HG02763 (cell line): ENCODE measurements around the gene OOSP4B.
"Not testable (repeated sequence)": the region's sequence is repeated elsewhere in the genome, so short reads cannot be mapped to it uniquely, and the experiment has no call there.

Source experiments
- ATAC-seq: cut with Tn5 transposase; IDR thresholded peaks from one replicate; pipeline ENCODE4 v1.9.1; 2021; ENCODE audit warnings: mild to moderate bottlenecking, moderate library complexity; ENCODE audit not compliant: unreplicated experiment

The OOSP4B gene

DNA sequence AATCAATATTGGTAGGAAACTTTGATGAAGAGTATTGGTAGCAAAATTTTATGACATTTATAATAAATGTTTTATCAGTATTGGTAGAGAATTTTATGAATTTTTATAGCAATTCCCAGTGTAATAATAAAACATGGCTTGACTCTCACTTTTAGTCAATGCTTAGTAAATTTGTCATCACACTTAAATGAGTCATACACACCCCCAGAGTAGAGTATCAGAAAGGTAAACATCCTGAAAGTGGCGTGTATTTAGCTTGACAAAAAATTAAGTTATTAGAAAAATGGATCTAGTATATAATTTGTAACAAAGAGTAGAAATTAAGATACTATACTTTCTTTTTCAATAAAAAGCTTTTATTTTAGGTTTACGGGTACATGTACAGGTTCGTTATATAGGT lies 42.1 kb downstream of the OOSP4B start:
- no peak for ATAC-seq

DNA sequence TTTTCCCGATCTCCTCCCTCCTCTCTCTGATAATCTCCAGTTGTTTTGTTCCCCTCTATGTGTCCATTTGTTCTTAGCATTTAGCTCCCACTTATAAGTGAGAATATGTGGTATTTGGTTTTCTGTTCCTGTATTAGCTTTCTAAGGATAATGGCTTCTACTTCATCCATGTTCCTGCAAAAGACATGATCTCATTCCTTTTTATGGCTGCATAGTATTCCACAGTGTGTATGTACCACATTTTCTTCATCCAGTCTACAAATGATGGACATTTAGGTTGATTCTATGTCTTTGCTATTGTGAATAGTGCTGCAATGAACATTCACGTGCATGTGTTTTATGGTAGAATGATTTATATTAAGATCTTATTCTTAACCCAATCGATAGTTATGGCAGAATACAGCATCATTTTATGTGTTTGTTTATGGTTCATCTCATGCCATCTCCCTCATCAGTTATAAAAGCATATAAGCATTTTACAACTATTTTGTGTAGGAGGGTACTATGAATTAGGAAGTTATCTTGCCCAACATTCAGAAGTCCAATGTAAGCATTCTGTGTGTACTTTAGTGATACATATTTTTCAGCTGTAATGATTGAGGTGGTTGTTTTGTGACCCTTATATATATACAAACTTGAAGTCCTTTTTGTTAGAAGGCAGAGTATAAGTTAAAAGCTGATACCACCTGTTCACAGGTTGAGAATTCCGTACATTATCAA lies 42.7 kb downstream of the OOSP4B start:
- ATAC-seq = no peak

DNA sequence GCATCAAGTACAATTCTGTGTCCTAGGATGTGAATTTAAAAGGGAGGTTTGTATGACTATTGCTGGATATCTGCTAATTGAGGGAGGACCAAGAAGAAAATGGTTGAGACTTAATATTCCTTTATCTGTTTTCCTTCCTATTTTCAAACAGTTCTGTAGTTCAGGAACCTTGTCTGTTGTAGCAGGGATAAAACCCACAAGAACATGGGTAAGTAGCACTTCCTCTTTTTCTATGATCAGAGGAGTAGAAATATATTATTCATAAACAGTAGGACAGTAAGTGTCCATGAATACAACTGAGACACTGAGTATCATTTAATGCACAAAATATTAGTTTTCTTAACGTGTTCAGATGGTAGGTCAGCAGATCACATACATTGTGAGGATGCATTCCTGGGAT lies 47.1 kb downstream of the OOSP4B start:
- no peak for ATAC-seq

DNA sequence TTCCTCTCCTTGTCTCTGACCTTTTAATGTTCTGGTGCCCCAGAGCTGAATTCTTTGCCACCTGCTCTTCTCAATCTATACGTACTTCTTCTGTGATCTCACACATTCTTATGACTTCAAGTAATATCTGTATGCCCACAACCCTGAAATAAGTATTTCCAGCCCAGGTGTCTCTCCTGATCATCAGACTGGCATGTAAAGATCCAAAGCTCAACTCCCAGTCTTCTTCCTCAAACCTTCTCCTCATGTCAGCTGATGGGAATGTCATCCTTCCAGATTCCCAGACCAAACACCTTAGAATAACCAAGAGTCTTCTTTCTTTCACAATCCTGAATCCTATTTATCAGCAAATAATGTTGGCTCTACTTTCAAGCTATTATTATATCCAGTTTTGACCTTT lies 48.8 kb downstream of the OOSP4B start:
- ATAC-seq = no peak

DNA sequence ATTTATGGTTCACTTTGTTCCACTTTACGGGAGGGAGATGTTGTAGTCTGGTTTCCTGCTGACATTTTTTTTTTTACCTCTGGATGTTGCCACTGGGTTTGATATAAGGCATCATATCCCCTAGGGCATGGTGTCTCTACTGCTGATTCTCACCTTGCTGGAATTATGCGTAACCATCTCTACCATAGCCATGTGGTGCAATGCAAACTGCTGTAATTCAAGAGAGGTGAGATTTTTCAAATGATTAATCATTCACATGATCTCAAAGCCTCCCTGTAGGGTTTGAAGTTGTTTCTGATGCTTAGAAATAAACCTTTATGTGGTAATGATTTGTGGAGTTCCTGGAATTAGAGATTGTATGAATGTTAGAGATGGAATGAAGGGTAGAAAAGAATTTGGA lies 52.5 kb downstream of the OOSP4B start:
- no peak for ATAC-seq

DNA sequence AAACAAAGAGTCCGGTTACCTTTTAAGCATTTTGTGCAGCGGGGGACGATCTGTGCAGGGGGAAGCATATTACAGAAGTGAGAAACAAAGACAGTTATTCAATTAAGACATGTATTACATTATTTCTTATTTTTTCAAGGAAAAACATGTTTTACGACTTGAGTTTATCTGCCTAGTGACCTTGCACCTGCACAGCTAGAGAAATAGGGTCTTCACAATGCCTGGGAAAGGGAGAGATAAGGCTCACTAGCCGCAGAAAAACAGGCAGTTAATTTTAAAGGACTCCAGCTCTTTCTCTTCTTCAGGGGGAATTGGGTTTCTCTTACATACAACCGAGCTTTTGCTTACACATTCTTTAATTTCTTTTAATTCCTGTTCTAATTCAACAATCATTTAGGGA lies 54.7 kb downstream of the OOSP4B start:
- not testable (repeated sequence) for ATAC-seq

DNA sequence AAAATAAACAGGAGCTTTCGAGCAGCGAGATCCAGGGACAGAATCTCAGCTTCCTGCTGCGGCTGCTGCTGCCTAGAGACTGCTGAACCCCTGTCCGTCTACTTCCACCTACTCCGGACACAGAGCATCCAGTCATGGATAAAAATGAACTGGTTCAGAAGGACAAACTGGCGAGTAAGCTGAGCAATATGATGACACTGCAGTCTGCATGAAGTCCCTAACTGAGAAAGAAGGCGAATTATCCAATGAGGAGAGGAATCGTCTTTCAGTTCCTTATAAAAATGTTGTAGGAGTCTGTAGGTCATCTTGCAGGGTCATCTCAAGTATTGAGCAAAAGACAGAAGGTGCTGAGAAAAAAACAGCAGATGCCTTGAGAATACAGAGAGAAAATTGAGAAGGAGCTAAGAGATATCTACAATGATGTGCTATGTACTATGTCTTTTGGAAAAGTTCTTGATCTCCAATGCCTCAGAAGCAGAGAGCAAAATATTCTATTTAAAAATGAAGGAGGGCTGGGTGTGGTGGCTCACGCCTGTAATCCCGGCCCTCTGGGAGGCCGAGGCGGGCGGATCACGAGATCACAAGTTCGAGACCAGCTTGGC lies 60.3 kb downstream of the OOSP4B start:
- no peak for ATAC-seq

DNA sequence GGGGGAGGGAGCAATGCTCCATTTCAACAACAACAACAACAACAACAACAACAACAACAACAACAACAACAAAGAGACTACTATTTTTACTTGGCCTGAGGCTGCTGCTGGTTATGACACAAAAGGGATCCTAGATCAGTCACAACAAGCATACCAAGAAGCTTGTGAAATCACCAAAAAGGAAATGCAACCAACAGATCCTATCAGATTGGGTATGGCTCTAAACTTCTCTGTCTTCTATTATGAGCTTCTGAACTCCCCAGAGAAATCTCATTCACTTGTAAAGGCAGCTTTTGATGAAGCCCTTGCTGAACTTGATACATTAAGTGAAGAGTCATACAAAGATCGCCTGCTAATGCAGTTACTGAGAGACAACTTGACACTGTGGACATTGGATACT lies 61.0 kb downstream of the OOSP4B start:
- no peak for ATAC-seq

DNA sequence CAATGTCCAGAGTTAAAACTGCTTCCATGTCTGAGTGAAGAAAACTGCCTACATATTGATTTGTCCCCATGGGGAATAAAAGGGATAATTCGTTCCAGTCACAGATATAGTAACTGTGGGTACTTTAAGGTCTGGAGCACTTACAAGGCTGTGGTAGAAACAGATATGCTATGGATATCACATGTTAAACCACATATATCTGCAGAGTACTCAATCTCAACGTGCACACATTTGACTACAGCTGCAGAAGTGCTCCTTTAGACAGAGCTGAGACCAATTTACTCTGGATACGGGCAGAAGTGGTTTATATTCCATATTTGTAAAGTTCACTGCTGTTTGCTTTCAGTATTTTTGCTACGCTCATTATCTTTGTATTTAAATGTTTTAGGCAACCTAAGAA lies 61.8 kb downstream of the OOSP4B start:
- ATAC-seq = no peak

DNA sequence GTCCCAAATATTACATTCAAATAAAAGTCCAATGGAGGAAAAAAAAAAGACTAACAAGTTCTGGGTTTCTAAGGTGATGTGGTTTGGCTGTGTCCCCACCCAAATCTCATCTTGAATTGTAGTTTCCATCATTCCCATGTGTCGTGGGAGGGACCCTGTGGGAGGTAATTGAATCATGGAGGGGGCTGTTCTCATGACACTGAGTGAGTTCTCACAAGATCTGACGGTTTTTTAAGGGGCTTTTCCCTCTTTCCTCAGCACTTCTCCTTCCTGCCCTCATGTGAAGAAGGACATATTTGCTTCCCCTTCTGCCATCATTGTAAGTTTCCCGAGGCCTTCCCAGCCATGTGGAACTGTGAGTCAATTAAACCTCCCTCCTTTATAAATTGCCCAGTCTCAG lies 63.6 kb downstream of the OOSP4B start:
- ATAC-seq = no peak
